ENCODE measurements around the gene BNIP2.

The BNIP2 gene

GRCh38 chr15:59688782-59689625, at the start of gene BNIP2:
Gene BNIP2, minus strand, starts transcription at chr15:59689320. Its CDS starts 6,863 bp downstream, at chr15:59682457.
- peaks cover 11% of the 10 kb centered on the region for H3K36me3 ChIP-seq (ENCODE audit: insufficient read depth, low read depth, low read length)
- H3K4me1 ChIP-seq (ENCODE audit: insufficient read depth, low read length): peaks cover 6% of the 10 kb centered on the region
- peak within 1 kb of the TSS; percentile 83 for H3K4me3 ChIP-seq (ENCODE audit: low read length)
- peak within 1 kb of the TSS; percentile 92 for H3K27ac ChIP-seq (ENCODE audit: low read length)
- peak within 1 kb of the TSS; percentile 96 for H3K9ac ChIP-seq (ENCODE audit: low read depth, low read length)
- no peaks in the 10 kb centered on the region for H3K9me3 ChIP-seq (ENCODE audit: insufficient read depth, low read depth, low read length)
- peaks cover 16% of the 10 kb centered on the region for H3K27me3 ChIP-seq (ENCODE audit: insufficient read depth, low read length)

- no peak overlapping the region for H3K9ac ChIP-seq (ENCODE audit: low read depth, low read length)
- no peaks in the 10 kb centered on the region for H3K4me1 ChIP-seq (ENCODE audit: insufficient read depth, low read length)
- H3K27me3 ChIP-seq (ENCODE audit: insufficient read depth, low read length): no peaks in the 10 kb centered on the region
- no peak overlapping the region for H3K4me3 ChIP-seq (ENCODE audit: low read length)
- H3K9me3 ChIP-seq (ENCODE audit: insufficient read depth, low read depth, low read length): no peaks in the 10 kb centered on the region
- no peaks in the 10 kb centered on the region for H3K36me3 ChIP-seq (ENCODE audit: insufficient read depth, low read depth, low read length)
- no peak overlapping the region for H3K27ac ChIP-seq (ENCODE audit: low read length)
These were observed 49.6 kb upstream of the BNIP2 start for GRCh38 chr15:59738676-59739075.

- no peak overlapping the region for H3K9ac ChIP-seq (ENCODE audit: low read depth, low read length)
- H3K27ac ChIP-seq (ENCODE audit: low read length): no peak overlapping the region
- no peaks in the 10 kb centered on the region for H3K36me3 ChIP-seq (ENCODE audit: insufficient read depth, low read depth, low read length)
- no peak overlapping the region for H3K4me3 ChIP-seq (ENCODE audit: low read length)
- H3K27me3 ChIP-seq (ENCODE audit: insufficient read depth, low read length): no peaks in the 10 kb centered on the region
- H3K9me3 ChIP-seq (ENCODE audit: insufficient read depth, low read depth, low read length): no peaks in the 10 kb centered on the region
- H3K4me1 ChIP-seq (ENCODE audit: insufficient read depth, low read length): no peaks in the 10 kb centered on the region
These were observed 47.1 kb upstream of the BNIP2 start for GRCh38 chr15:59736181-59736580.

- Histone ChIP-seq H3K4me3 (ENCODE audit: low read length) (no peak overlapping the region), H3K27ac (ENCODE audit: low read length) (no peak overlapping the region), H3K36me3 (ENCODE audit: insufficient read depth, low read depth, low read length) (no peaks in the 10 kb centered on the region), H3K9me3 (ENCODE audit: insufficient read depth, low read depth, low read length) (no peaks in the 10 kb centered on the region), H3K4me1 (ENCODE audit: insufficient read depth, low read length) (no peaks in the 10 kb centered on the region), H3K9ac (ENCODE audit: low read depth, low read length) (no peak overlapping the region), H3K27me3 (ENCODE audit: insufficient read depth, low read length) (no peaks in the 10 kb centered on the region; the same call in 1 of the 2 replicates)
These were observed 36.0 kb upstream of the BNIP2 start for GRCh38 chr15:59725151-59725486.

GRCh38 chr15:59723687-59724346, 34.7 kb upstream of the BNIP2 start:
- no peak overlapping the region for H3K9ac ChIP-seq (ENCODE audit: low read depth, low read length)
- H3K27ac ChIP-seq (ENCODE audit: low read length): no peak overlapping the region
- H3K27me3 ChIP-seq (ENCODE audit: insufficient read depth, low read length): no peaks in the 10 kb centered on the region
- no peak overlapping the region for H3K4me3 ChIP-seq (ENCODE audit: low read length)
- no peaks in the 10 kb centered on the region for H3K9me3 ChIP-seq (ENCODE audit: insufficient read depth, low read depth, low read length)
- no peaks in the 10 kb centered on the region for H3K4me1 ChIP-seq (ENCODE audit: insufficient read depth, low read length)
- no peaks in the 10 kb centered on the region for H3K36me3 ChIP-seq (ENCODE audit: insufficient read depth, low read depth, low read length)

- H3K4me1 ChIP-seq (ENCODE audit: insufficient read depth, low read length): no peaks in the 10 kb centered on the region
- H3K27me3 ChIP-seq (ENCODE audit: insufficient read depth, low read length): no peaks in the 10 kb centered on the region
- no peak overlapping the region for H3K4me3 ChIP-seq (ENCODE audit: low read length)
- H3K9ac ChIP-seq (ENCODE audit: low read depth, low read length): no peak overlapping the region
- no peak overlapping the region for H3K27ac ChIP-seq (ENCODE audit: low read length)
- H3K36me3 ChIP-seq (ENCODE audit: insufficient read depth, low read depth, low read length): no peaks in the 10 kb centered on the region
- H3K9me3 ChIP-seq (ENCODE audit: insufficient read depth, low read depth, low read length): no peaks in the 10 kb centered on the region
These were observed 33.4 kb upstream of the BNIP2 start for GRCh38 chr15:59722476-59722875.

- Histone ChIP-seq H3K9ac (ENCODE audit: low read depth, low read length) (no peak overlapping the region), H3K9me3 (ENCODE audit: insufficient read depth, low read depth, low read length) (no peaks in the 10 kb centered on the region), H3K27ac (ENCODE audit: low read length) (no peak overlapping the region), H3K4me1 (ENCODE audit: insufficient read depth, low read length) (no peaks in the 10 kb centered on the region), H3K27me3 (ENCODE audit: insufficient read depth, low read length) (no peaks in the 10 kb centered on the region), H3K36me3 (ENCODE audit: insufficient read depth, low read depth, low read length) (no peaks in the 10 kb centered on the region), H3K4me3 (ENCODE audit: low read length) (no peak overlapping the region)
These were observed 32.9 kb upstream of the BNIP2 start for GRCh38 chr15:59722037-59722436.

GRCh38 chr15:59721411-59721810, 32.3 kb upstream of the BNIP2 start:
- H3K4me1 ChIP-seq (ENCODE audit: insufficient read depth, low read length): no peaks in the 10 kb centered on the region
- H3K27me3 ChIP-seq (ENCODE audit: insufficient read depth, low read length): no peaks in the 10 kb centered on the region
- H3K27ac ChIP-seq (ENCODE audit: low read length): no peak overlapping the region
- H3K9ac ChIP-seq (ENCODE audit: low read depth, low read length): no peak overlapping the region
- H3K9me3 ChIP-seq (ENCODE audit: insufficient read depth, low read depth, low read length): no peaks in the 10 kb centered on the region
- H3K4me3 ChIP-seq (ENCODE audit: low read length): no peak overlapping the region
- no peaks in the 10 kb centered on the region for H3K36me3 ChIP-seq (ENCODE audit: insufficient read depth, low read depth, low read length)

GRCh38 chr15:59713177-59713576, 24.1 kb upstream of the BNIP2 start:
- Histone ChIP-seq H3K36me3 (ENCODE audit: insufficient read depth, low read depth, low read length) (no peaks in the 10 kb centered on the region), H3K4me3 (ENCODE audit: low read length) (no peak overlapping the region), H3K9ac (ENCODE audit: low read depth, low read length) (no peak overlapping the region), H3K9me3 (ENCODE audit: insufficient read depth, low read depth, low read length) (no peaks in the 10 kb centered on the region), H3K4me1 (ENCODE audit: insufficient read depth, low read length) (no peaks in the 10 kb centered on the region), H3K27ac (ENCODE audit: low read length) (no peak overlapping the region), H3K27me3 (ENCODE audit: insufficient read depth, low read length) (no peaks in the 10 kb centered on the region)

GRCh38 chr15:59711451-59712243, 22.5 kb upstream of the BNIP2 start:
- H3K4me3 ChIP-seq (ENCODE audit: low read length): no peak overlapping the region

GRCh38 chr15:59707619-59708018, 18.5 kb upstream of the BNIP2 start:
- no peaks in the 10 kb centered on the region for H3K36me3 ChIP-seq (ENCODE audit: insufficient read depth, low read depth, low read length)
- no peak overlapping the region for H3K9ac ChIP-seq (ENCODE audit: low read depth, low read length)
- no peak overlapping the region for H3K27ac ChIP-seq (ENCODE audit: low read length)
- H3K4me1 ChIP-seq (ENCODE audit: insufficient read depth, low read length): no peaks in the 10 kb centered on the region
- no peak overlapping the region for H3K4me3 ChIP-seq (ENCODE audit: low read length)
- no peaks in the 10 kb centered on the region for H3K9me3 ChIP-seq (ENCODE audit: insufficient read depth, low read depth, low read length)
- H3K27me3 ChIP-seq (ENCODE audit: insufficient read depth, low read length): no peaks in the 10 kb centered on the region

More at GRCh38 chr15:59711451-59712243, 22.5 kb upstream of the BNIP2 start:
- Histone ChIP-seq H3K27me3 (ENCODE audit: insufficient read depth, low read length) (no peaks in the 10 kb centered on the region), H3K9ac (ENCODE audit: low read depth, low read length) (no peak overlapping the region), H3K9me3 (ENCODE audit: insufficient read depth, low read depth, low read length) (no peaks in the 10 kb centered on the region), H3K4me1 (ENCODE audit: insufficient read depth, low read length) (no peaks in the 10 kb centered on the region), H3K36me3 (ENCODE audit: insufficient read depth, low read depth, low read length) (no peaks in the 10 kb centered on the region), H3K27ac (ENCODE audit: low read length) (no peak overlapping the region)
